Left renal cortex interstitium (tissue), 4 donors: ENCODE results near the gene PIK3AP1. TPM values are rescaled to one million over a fixed set of nuclear protein-coding genes. Genes with fewer than 3 reads are reported as not detected.
A peak's percentile ranks its signal among the peaks of the same experiment; 100 is the strongest.

Experiments
- DNase-seq, 4 donors: peaks; one replicate each; pipeline ENCODE4 v3.0.0-alpha.2; 2013; ENCODE audit warnings: low read depth in 4 of 4, low spot score in 2 of 4, missing footprints in 1 of 4
- polyA plus RNA-seq, 4 donors: library from polyadenylated mRNA; unstranded; fragments of 120-200 nt; gene quantifications; one replicate each; pipeline ENCODE4 v1.2.1, GENCODE V29; 2013; ENCODE audit not compliant: insufficient read length in 4 of 4

Gene PIK3AP1
- polyA plus RNA-seq, 4 donors = 3.9 to 5.5 (median 4.6) TPM

DNA sequence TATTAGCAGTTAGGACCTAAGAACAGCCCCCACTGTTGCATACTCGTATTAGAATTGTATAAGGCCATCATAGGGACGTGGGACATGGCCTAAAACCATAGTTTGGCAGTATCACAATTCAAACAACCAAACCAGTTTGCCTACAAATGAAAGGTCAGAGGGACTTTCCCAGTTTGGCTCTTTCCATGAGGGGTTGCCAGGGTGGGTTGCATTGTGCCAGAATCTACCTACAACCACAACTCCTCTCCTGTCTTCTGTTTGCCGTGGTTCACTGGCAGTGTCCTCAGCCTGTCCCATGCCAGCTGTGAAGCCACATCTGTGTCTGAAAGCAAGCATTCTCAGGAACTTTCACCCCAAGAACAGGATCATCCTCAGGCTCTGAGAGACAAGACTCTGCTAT, 44.5 kb downstream of the PIK3AP1 start:
- DNase-seq = no peak

DNA sequence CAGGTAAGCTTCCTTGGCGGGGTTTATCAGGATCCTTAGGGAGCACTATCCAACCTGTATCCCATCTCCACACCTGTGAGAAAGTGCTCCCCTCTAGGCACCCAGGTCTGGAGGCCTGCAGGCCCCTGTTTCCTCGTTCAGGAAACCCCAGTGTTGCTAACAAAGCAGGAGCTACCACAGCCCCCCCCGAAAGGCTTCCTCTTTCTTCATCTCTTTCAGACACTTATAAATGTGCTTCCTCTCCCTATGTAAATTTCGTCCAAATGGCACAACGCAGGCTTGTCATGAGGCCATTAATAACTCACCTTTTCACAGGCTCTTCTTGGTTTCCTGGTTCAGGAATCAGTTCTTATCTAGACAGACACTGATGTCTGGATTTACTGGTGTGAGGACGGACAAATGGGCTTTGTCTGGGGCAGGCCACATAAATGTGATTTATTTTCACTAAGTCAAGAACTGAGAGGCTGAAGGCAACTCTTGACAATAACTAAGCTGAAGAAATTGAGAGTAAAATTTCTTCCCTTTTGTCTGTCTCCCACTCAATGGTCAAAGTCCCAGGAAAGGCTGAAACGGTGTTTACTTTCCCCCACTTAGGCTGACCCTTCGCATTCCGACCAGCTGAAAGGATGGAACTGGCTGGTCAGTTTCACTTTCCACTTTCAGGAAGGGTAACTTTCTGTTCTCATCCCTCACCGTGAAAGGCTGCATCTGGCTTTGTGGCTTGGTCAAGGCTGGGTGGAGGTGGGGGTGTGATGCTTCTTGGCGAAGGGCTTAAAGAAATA, 46.8 kb downstream of the PIK3AP1 start:
- DNase-seq = peak in 3 of 4 donors; percentile 58 to 65 (median 58)

DNA sequence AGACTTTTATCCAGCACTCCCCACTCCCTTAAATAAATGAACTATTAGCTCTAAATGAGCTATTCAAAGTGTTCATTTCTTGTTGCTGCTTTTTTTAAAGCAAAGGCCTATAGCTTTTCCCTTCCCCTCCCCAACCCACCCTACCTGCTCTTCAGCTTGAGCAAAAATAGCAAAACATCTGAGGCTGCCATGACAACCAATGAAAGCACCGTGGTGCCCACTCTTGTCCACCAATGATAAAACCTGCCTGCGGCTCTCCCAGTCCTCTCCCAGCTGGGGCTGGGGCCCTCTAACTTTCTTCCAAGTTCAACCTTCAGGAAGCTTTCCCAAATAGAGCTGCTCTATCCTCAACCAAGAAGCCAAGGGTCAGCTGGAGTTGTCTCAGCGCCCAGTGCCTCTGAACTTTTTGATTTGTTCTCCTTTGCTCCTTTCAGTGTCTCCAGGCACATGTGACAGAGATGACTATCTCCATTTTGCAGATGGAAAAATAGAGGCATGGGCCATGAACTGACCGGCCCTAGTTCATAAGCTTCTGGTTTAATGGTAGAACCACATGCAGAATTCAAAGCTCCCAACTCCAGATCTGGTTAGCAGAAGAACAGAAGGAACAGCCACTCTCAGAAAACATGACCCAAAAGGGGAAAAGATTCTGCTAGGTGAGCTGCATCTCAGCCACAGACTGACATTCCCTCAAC, 47.7 kb downstream of the PIK3AP1 start:
- no peak for DNase-seq

DNA sequence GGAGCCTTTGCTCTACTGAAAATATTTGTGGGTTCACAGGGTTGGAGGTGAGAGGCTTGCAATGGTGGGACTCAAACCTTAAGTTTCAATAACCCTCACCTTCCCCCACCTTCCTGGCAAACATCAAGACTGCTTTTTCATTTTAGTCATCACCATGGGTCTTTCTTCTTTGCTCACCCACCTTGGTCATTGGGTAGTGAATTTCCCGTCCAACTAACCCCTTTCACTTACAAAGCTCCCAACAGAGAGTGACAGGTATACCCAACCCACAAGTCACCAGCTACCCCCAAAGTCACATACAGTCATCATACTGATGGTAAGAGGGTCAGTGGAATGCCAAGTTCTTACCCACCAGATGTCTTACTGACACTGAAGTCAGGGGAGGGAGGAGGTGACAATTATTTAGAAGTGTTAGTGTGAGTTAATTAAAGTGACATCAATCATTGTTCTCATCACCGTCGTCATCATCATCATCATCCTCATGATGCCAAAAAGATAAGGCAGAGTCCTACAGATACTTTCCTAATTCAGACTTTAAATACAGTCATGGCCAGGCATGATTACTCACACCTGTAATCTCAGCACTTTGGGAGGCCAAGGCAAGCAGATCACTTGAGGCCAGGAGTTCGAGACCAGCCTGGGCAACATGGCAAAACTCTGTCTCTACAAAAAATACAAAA, 49.0 kb downstream of the PIK3AP1 start:
- no peak for DNase-seq

DNA sequence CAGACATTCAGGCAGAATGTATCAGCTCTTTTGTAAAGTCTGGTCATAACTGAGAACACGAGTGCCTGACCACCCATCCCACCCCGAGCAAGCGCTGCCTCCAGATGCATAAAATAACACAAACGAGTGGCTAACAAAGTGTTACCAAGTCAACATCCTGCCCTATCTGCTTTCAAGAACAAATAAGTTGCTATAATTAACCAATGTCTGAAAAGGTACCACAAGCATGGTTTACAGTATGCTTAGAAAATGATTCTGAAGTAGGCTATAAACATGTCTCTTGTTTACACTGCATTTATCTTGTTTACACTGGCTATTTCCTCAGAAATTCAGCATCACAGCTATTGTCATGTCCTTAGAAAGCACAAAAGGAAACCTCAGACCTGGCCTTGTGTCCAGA, 49.5 kb downstream of the PIK3AP1 start:
- no peak for DNase-seq

DNA sequence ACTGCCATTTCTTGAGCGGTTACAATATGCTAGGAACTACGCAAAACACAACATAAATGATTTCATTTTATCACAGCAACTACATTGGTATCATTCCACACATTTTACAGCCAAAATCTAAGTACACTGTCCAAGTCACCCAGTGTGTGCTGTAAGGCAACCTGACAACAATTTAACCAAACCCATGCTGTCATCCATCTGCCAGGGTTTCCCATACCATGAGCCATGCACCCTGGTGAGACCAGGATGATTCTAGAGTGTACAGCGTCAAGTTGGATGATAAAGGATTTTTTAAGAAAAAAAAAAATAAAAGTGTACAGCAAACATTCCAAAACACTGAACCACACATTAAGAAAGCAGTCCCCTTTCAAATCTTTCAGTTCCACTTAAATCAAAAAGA, 52.9 kb downstream of the PIK3AP1 start:
- no peak for DNase-seq

DNA sequence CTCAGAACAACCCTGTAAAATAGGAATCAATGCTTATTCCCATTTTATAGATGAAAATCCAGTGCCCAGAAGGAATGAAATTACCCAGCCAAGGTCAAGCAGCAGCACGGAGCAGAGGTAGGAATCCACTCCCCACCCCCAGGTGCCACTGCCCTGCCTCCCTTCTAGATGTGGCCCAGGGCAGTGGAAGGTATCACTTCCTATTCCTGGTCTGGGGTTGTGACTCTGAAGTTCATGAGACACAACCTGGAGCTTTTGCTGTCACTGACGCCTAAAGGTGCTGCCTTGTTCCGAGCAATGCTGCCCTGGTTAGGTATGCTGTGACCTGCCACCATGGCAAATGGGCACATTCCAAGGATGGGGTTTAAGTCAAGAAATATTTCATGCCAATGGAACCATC, 53.6 kb downstream of the PIK3AP1 start:
- no peak for DNase-seq

DNA sequence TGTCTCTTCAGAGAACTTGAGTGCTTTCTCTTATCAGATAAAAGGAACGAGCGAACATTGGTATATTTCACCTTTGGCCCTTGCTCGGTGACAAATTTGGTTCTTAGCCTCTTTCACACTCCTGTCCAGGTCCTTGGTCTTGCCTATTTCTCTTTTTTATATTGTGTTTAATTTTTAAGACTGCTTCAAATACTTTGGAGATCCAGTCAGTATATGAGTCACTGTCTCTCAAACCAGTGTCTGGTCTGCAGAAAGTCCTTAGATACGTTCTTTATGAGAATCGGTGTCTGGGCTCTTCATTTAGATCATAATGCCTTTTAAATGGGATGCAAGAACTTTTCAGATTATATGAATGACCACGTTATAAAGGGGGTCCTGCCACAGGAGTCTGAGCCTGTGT, 55.0 kb downstream of the PIK3AP1 start:
- DNase-seq = no peak

DNA sequence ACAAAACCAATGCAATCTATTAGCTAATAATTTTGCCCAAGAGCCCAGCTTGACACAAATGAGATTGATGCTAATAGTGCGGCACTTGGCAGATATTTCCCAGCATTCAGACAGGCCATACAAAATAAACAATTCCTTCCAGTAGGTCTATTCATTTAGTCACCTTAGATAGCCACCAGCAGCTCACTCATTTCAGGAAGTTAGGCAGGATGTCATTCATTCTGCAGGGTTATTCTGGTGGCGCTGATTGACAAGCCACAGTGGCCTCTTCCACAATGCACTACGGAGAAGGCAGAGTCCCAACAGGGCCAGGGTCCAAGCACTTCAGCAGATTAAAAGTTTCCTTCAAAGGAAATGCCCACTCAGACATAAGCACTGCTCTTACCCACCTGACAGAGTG, 55.8 kb downstream of the PIK3AP1 start:
- DNase-seq = no peak

DNA sequence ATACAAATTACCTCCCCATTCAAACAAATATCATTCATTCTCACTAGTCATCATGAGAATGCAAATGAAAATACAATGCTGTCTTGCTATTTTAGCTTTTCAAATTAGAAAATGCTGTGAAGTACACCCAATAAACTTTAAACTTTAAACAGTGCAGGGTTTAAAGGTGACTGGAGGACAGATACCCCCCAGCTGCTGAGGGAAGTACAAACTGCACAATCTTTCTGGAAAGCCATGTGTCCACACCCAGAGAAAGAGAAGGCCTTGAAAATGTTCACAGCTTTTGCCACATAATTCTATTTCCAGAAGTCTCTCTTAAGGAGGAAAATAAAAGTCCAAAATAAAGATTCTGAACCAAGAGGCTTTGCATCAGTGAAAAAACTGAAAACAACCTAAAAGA, 56.5 kb downstream of the PIK3AP1 start:
- DNase-seq = no peak

DNA sequence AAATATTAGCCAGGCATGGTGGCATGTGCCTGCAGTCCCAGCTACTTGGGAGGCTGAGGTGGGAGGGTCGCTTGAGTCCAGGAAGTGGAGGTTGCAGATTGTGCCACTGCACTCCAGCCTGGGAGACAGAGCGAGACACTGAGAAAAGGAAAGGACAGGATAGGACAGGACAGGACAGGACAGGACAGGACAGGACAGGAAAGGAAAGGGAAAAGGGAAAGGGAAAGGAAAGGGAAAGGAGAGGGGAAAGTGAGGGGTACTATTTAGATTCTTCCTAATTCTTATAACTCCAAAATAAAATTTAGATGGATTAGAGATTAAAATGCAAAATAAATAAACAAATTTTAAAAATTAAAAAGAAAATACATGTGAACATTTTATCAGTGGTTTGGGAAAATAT, 58.7 kb downstream of the PIK3AP1 start:
- no peak for DNase-seq

DNA sequence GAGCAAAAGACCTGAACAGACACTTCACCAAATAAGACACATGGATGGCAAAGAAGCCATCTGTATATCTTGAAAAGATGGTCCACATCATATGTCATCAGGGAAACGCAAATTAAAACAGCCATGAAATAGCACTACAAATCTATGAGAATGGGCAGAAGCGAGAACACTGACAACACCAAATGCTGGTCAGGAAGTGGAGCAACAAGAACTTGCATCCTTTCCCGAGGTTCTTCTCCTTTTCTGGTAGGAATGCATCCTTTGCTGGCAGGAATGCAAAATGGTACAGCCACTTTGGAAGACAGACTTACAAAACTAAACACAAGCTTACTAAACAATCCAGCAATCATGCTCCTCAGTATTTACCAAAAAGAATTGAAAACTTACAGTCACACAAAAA, 60.0 kb downstream of the PIK3AP1 start:
- DNase-seq = no peak

DNA sequence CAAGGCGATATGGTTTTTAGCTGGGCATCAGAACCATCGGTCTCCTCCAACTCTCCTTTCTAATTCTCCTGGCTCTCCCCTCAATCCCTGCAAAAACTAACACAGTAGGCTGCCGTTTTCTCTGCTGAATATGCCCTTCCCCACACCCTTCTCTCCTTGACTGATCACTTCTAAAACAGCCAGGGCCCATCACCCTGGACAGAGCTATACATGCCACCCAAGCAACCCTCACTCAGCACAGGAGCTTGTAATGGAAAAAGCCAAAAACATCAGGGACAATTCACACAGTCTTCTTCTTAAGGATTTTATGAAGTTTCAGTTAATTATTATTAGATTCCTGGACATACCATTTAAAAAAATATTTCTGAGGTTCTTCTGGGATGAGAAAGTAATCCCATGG, 61.5 kb downstream of the PIK3AP1 start:
- DNase-seq = no peak

DNA sequence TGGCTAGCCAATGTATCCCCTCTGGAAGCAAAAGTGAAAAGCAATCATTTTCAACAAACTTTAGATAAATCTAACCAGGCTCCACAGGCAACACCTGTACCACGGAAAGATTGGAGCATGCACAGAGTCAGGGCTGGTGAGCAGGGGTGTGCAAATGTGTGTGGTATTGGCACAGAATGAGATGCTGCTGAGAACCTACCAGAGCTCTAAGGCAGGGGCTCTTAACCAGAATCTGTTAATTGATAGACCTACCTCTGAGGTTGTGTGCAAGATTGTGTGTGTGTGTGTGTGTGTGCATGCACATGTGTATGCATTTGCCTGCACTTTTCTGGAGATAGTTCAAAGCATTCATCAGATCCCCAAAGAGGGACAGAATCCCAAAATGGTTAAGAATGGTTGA, 62.9 kb downstream of the PIK3AP1 start:
- no peak for DNase-seq

DNA sequence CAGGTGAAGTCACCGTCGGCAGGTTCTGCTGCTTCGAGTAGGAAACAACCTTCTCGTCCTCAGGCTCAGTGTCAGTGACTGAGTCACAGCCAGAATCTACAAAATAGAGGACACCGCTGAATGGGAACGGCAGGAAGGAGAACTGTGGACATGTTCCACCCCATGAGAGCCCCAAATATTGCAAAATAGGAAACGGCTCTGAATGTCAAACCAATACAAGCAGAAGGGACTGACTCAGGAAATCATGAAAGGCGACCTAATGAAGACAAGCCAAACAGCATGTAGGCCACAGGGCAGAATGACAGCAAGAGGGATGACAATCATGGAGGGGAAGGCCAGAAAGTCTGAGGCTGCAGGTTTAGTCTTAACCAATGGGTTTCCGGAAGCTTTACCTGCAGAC, 63.5 kb downstream of the PIK3AP1 start:
- no peak for DNase-seq

DNA sequence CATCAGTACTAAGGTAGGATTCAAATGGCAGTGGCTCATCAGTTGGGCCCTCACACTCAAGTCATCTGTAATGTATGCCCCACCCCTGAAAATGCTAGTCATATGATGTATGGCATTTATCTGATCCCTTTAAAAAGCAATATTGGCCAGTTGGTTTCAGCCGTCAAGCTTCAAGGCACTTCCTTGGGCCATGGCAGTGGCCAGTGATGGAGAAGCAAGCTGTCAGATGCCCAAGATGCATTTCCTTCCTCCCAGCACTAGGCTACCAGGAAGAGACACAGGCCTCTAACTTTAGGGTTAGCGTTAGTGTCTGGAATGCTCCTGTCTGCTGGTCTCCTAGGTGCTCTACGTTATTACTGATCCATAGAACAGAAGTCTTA, 64.1 kb downstream of the PIK3AP1 start:
- DNase-seq = no peak

DNA sequence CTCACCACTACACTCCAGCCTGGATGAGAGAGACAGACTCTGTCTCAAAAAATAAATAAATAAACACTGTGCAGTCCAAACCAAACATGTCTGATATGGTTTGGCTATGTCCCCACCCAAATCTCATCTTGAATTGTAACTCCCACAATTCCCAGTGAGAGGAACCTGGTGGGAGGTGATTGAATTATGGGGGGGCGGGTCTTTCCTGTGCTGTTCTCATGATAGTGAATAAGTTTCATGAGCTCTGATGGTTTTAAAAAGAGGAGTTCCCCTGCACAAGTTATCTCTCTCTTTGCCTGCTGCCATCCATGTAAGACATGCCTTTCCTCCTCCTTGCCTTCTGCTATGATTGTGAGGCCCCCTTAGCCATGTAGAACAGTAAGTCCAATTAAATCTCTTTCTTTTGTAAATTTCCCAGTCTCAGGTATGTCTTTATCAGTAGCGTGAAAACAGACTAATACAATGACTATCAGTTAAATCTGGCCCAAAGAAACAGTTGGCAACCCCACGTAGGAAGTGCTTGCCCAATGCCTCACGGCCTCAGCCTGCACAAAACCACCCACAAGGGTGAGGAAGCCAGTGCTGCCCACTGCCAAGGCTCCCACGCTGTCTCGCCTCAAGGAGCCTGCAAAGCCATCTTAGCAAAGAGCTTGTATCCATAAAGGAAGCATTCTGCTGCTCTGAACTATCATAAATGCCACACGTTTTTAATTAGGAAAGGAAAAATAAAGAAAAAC, 64.7 kb downstream of the PIK3AP1 start:
- DNase-seq = no peak

DNA sequence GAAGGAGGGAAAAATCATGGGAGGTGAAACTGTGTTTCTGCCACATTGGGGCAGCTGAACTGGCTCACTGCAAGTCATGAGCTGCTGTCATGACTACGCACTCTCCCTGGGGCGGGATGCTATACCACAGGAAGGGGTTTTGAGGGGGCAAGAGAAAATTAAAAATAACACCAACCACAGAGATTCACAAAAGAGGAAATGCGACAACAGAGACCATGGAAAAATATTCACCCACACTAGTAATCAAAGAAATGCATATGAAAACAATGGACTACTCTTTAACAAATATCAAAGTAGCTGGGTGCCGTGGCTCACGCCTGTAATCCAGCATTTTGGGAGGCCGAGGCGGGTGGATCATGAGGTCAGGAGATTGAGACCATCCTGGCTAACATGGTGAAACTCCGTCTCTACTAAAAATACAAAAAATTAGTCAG, 68.3 kb downstream of the PIK3AP1 start:
- DNase-seq = no peak

DNA sequence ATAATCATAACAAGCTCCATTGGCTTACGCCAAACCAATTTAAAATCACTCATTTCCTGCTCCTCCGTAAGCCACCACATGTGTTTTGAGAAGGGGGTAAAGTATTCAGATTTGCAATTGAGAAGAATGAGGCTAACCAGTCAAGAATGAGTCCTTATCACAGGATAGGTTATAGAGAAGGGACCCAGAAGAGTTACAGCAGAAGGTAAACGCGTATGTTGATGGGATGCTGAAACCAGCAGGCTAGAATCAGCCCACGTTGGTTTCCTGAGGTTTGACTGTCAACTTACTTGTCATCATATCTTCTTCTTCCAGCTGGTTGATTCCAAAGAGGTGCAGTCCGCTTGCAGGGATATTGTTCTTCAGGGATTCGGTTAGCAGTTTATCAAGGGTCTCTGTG, 69.4 kb downstream of the PIK3AP1 start:
- no peak for DNase-seq

DNA sequence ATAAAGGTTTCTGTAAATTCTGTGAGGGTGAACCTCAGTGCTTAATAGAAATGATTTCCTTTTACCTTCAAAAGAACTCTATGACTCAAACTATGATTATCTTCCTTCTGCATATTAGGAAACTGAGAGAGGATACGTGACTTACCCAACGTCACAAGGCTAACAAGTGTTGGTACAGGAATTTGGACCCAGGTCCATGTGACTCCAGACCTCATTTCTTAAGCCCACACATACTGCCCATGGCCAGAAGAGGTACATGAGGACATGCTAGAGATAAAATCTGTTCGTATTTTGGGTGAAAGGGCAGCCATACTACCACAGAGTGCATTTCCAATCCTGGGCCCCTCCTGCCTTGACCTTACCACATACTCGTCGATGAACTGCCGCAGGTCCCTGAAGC, 72.0 kb downstream of the PIK3AP1 start:
- DNase-seq = no peak

DNA sequence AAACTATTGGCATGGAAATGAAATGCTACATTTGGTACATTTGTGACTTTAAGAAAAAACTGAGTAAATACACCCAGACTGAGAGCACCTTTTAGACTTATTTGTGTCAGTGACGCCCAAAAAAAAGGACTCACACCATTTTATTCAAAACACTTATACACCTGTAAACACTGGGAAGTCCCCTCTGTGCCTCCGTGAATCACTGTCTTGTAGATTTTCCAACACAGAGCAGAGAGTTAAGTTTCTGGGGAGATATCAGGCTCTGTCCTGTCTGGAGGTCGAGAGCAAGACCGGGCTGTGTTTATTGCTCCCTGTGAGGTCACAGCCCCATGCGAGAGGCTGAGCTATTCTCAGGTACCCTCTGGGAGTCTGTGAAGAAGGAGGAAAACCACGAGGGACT, 72.8 kb downstream of the PIK3AP1 start:
- no peak for DNase-seq
